Superior temporal gyrus (tissue), 1 donor: ENCODE results near the gene FARS2.

Experiments used
- DNase-seq: peaks from one replicate; pipeline ENCODE4 v3.0.0-alpha.2; 2016; ENCODE audit errors: extremely low spot score

FARS2 gene

DNA sequence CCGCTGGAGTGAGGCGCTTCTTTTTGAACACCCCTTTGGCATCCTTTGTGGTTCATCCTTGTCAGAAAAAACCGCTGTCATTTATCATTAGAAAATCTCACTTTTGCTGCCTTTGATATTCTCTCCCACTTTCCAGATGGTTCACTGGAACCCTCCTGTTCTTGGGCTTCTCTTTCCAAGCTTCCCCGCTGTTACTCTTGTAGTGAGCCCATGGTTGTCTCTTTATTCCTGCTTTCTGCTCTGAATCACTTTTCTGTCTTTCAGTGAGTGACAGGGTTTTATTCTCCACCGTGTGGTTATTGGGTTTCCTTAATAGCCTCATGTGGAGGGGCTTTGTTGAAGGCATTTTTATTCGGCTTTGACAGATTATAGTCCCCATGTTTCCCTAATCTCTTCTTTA lies 117.0 kb downstream of the FARS2 start:
- DNase-seq, result no peak

DNA sequence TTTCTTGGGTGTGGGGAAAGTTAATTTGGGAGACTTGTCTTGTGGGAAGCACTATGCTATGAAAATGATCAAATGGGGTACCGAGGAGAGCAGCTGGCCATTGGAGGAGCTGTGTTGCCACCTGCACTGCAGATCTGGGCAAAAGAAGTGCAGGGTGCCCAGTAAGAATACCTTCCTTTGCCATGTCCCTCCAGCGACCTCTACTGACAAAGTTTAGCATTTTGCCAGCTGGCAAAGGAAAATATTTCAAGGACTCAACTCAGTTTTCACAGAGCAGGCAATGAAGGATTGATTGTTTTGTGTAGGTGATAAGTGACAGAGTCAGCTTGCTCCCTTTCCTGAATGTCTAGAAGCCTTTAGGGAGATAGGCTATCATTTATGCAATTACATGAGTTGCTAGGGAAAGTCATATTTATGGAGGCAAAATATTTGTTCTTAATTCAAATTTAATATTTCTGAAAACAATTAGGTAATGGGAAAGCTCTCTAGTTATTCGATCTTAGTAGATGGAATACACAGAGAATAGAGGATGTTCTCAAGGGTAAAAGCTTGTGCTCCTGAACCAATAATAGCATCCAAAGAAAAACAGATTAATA lies 118.4 kb downstream of the FARS2 start:
- no peak for DNase-seq

DNA sequence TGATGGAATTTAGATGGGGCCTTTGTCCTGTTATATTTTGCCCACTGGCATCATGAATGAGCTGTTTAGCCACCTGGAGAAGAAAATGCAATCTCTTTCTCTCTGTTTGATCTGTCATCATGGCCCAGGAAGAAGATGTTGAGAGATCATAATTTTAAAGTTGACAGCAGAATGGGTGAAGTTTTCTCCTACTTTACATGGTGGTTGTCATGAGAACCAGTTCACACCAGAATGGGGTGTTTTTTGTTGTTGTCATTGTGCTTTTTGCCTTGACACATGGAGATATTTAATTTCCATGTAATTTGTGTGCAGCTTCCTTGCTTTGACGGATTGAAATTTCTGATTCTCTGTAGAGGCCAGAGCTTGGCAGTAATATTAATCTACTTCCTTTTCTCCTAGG lies 122.5 kb downstream of the FARS2 start:
- DNase-seq, result no peak

DNA sequence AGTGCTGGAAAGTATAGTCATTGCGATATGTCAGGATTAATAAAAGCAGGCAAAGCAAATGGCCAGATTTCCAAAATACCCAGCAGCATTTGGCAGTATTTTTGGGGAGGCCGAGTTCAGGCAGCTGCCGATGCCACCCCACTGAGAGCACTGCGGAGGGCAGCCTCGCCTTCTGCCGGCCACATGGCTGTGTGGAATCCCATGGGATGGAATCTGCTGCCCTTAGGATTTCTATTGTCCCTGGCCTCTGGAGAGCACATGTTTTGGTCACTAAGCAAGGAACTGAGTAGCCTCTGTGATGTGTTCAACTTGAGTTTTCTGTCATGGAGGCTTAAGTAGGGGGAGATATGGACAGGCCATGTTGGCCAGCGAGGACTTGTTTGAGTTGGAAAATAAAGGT lies 123.0 kb downstream of the FARS2 start:
- DNase-seq, result no peak

DNA sequence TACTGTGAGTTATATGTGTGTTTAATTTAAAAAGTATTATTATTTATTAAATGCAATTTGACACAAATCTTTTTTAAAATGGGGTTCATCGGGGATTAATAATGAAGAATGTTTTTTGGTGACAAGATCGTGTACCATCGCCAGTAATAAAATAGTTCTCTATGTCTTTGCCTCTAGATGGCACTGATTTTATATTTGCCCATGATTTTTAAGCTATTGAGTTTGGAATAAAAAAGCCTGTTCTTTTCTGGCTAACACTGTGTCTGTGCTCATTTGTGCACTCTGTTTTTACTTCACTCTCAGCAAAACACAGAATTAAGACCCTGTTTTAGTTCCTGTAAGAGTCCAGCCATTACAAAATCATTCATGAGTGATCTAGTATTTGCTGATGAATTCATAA lies 127.0 kb downstream of the FARS2 start:
- peak; percentile 41 for DNase-seq

DNA sequence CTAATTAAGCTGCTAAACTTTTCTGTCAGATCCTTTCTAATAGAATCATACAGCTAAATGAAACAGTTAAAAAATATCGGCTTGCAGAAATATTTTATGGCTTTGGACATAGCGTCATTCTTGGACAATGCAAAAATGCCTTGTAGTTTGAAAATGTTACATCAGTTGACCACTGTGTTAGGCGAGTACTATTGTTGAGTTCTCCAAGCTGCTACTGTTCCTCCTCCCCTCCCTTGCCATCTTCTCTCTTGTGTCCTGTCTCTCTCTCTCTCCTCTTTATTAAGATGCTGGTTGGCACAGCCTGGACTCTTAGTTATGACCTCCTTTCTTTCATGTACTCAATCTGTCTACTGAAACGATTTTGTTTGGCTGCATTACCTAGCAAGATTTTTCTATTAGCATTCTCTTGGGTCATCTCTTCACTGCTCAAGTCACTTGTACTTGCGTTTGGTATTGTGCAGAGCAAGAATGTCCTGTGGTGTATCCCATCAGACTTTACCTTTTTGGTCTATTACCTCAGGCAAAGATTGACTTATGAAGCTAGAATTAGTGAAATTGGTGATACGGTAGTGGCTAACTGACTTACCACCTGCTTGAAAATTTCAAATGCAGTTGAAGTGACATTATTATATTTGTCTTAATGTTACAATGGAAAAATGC lies 127.9 kb downstream of the FARS2 start:
- DNase-seq, result no peak

DNA sequence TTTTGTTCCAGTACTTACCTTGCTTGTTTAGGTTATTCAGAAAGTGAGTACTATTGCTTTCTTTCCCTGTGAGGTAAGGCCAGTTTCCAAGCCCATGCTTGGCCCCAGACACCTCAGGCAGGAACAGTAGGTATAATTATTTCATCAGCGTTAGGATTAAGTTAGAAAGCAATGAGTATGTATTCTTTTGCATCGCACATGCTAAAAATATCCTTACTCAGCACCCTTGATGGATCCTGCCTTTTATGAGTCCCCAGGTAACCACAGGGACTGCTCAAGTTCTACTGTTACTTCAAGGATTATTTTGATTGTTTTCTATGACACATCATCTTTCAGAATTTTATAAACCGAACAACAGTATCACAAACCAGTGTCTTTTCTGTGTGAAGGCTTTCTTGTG lies 128.9 kb downstream of the FARS2 start:
- no peak for DNase-seq

DNA sequence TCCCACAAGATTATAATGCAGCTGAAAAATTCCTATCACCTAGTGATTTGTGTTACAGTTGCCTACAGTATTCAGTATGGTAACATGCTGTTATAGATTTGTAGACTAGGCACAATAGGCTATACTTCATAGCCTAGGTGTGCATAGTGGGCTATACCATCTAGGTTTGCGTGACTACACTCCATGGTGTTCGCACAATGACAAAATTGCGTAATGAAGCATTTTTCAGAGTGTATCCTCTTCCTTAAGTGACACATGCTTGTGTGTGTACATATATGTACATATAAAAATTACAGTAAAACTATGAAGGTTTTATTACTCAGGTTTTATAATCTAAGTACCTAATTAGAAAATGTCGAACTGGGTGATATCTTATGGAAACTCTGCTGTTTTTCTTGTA lies 133.0 kb downstream of the FARS2 start:
- no peak for DNase-seq

DNA sequence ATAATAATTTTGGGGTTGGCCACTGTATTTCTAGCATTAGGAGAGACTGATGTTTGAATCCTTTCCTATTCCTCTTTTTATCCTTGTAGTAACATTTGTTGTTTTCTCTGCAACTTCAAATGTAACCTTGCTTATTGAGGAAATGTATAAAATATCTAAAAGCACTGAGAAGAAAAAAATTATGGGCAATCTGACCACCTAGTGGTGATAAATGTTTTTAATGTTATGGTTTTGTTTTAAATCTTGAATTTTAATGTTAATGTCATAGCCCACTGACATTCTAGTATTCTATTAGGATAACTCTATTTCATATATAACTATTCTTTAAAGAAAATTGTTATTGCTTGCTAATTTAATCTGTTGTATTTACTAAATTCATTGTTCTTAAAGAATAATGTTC lies 134.4 kb downstream of the FARS2 start:
- no peak for DNase-seq

DNA sequence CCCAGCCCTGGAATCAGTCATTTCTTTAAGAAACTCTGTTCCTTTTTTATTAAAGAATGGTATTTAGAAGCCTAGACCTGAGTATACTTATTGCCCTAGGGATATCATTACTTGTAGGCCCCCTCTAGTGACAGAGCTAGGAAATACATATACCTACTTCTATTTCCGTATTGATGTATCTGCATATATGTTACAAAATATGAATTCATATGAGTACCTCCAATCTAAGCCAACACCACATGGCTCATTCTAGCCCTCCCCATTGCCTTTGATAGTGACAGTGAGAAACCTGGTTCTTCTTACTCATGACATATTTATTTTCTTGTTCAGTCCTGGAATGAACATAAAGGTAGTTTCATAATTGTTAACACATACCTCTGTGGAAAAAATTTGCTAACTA lies 137.2 kb downstream of the FARS2 start:
- peak; percentile 47 for DNase-seq

DNA sequence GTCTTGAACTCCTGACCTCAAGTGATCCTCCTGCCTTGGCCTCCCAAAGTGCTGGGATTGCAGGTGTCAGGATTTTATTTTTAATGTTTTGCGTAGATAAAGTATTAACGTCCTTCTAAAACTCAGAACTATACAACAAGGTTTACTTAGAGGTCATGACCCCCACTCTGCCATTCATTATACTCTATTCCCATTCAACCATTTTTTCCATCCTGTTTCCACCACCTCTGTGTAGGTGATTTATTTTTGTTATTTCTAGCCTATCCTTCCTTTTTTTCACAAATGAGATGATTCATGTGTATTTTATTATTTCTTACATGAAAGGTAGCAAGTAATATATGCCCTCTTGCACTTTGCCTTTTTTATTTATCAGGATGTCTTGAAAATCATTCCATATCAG lies 138.1 kb downstream of the FARS2 start:
- DNase-seq, result no peak

DNA sequence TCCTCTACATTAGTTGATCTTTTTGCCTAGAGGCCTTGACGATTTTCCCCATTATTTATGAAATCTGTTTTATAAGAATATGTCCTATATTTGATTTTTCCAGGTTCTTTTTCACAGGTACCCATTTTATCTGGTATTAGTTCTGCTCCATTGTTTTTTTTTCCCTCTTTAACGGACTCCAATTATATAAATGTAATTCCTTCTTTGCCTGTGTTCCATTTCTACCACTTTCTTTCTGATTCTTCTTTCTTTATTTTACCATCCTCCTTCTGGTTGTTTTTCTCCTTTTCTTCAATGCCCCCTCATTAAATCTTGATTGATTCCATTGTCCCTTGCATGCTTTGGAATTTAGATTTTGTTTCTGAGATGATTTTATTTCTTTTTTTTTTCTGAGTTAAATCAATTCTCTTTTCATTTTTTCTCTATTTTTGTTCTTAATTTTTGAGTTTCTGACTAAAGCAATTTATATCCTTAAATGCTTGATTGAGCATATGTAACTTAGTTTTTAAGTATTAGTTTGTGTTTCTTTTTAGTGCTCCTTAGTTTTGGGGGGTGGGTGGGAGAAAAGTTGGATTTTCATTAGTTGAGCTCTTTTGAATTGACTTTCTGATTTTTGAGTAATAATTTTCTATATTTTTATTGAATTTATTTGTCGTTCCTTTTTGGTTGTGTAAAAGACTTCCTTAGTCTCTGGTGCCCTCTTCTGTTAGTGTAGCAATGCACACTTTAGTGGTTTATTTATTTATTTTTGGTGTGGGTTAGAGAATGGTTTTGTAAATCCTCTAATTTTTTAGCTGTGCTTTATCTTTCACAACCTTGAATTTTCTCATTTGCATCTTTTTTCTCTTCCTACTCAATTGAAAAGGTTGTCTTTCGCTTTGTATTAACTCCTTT lies 140.8 kb downstream of the FARS2 start:
- DNase-seq, result peak; percentile 35

DNA sequence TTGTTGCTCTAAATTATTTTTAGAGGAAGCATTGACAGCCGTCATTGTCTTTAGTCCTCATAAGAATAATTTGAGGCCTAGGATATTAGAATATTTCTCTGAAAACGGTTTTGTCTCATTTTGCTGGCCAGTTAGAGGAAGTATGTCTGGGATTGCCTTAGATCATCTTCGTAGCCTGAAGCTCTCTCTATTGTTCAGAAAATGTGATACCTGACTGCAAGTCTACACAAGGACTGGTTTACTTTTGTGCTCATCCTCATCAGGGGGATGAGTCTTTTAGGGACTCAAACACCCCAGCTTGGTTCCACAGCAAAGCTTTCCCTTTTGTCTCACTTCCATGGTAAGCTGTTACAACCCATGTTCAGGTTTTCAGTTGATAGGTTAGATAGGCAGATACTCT lies 141.8 kb downstream of the FARS2 start:
- DNase-seq, result no peak

DNA sequence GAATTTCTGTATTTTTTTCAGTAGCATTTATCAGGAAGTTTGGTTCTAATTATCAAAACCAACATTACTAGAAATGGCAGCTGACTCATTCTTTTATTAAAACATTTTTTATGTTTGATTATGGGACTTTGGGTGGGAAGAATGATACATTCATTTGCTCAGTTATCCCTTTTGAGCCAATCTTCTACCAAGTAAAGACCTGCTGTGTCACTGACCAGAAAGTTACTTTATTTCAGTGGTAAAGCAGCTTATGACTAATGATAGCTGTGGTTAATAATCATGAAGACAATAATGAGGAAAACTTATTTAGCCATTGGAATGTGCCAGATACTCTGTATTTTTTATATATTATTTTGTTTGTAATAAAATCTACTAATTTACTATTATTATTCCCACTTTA lies 142.3 kb downstream of the FARS2 start:
- DNase-seq, result no peak

DNA sequence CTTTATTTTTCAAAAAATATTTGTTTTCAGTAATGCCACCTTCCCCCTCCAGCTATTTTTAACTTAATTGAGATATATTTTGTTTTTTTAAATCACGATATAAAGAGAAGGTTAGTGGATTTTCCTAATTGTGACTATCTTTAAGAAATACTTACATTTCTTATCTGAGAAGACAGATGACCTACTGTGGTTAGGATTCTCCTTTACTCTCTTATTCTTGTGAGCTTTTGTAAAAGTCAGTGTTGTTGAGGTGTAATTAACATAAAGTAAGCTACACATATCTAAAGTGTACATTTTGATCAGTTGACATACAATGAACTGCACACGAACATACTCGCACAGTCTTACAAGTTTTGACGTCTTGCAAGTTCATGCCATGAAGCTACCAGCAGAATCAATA lies 144.7 kb downstream of the FARS2 start:
- no peak for DNase-seq

DNA sequence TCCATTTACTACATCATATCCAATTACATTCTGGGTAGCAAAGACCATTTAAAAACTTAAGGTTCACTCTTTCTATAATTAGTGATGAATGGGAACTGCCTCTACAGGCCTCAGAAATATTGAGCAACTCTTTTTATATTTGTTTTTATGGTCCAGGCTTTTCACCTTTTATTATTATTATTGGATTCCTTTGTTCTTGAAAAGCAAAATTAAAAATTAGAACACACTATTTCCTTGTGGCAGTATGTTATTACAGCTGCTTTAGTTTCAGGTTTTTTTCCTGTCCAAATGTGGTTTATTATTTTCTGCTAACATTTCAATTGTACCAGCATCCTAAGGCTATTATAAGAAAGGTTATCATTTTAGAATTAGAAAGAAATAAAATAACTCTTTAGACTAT lies 150.1 kb downstream of the FARS2 start:
- DNase-seq, result no peak

DNA sequence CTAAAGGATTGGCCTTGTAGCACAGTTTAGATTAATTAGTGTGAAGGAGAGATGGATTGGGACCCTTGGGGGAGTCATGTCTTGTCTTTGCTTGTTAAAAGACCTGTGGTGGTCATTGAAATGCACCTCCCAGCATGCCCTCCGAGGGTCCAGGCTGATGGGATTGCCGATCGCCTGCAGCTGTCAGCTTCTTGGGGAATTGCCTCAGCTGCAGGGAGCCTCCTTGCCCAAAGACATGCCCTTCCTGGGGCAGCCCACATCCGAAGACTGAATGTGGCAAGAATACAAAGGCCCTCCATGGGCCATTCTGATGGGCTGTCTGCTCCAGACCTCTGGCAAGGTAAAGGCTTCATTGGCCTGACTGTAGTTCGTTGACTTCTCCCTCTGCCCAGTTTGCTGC lies 150.7 kb downstream of the FARS2 start:
- no peak for DNase-seq

DNA sequence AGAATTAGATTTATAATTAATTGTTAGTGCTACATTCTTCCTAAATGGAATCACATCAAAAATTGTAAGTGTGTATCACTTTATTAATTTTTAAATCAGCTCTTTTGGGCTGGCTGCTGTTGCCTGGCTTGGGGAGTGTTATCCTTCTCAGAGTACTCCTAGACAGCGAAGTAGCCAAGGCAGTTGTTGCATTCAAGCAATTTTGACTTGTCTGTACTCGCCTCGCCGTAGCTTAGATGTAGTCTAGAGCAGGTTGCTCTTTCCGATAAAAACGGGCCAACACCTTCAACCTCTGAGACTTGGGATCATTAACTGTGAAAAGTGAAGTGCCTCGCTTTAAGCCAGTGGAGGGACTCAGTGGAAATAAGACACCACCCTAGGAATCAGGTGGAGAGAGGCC lies 151.3 kb downstream of the FARS2 start:
- no peak for DNase-seq

DNA sequence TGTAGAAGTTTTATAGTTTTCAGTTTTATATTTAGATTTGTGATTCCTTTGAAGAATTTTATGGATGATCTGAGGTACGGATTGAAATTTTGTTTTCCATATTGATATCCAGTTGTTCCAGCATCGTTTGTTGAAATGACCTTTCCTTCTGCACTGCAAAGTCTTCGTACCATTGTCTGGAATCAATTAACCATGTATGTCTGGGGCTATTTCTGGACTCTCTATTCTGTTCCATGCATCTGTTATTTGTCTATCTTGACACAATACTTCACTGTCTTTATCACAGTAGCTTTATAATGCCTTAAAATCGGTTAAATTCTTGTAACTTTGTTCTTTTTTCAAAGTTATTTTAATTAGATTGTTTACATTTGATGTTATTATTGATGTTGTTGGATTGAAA lies 154.9 kb downstream of the FARS2 start:
- no peak for DNase-seq

DNA sequence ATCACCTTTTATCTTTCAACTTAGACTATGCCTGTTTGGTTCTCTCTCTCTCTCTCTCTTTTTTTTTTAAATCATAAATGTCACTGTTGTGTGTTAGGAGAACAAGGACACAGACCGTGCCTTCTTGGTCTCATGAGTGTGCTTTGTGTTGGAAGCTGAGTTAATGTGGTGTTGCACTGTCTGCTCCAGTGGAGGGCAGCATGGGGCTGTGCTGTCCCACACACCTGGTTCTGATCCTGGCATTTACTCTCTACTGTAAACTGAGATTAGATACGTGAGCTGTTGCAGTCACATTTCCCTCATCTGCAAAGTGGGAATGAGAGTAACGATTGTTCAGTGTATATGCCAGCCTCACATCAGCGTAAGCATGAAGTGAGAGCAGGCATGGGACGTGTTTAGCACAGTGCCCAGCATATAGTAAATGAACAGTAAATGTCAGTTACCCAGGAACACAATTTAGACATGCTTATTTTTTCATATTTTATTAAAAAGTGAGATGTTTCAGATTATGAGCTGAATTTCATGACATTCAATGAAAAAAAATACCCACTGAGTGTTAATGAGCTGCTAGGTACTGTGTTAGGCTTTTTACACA lies 161.1 kb downstream of the FARS2 start:
- no peak for DNase-seq

DNA sequence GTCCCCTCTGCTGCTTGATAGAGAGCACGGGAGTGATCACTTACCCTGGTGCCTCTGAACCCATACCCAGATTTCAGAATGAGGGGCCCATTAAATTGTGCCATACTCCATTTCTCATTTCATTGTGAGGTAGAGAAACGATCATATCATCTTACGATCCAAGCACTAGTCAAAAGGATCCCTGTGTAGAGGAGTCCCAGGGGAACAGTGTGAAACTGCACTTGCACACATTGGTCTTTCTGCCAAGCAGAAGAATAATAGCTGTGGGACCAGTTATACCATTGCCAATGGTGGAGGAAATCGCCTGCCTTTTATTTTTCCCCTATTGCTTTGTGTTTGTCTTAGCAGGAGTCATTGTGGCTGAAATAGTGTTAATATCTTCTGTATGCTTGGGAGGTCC lies 161.9 kb downstream of the FARS2 start:
- DNase-seq, result no peak

DNA sequence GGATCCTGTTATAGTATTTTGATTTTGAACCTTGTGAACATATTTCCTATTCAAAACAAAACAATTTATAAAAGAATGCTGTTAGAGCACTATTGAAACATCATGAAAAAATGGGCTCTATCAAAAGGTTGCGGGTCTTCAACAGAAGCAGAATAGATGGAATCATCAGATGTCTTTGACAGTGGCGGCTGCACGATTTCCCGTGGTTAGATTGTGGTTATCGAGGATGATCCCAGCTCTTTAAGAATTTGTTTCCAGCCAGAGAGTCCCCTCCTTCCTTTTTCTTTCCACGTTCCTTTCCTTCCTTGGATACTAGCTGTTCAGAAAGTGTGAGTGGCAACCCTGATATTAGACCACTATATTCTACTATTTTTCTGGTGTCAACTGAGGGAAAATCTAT lies 163.4 kb downstream of the FARS2 start:
- no peak for DNase-seq

DNA sequence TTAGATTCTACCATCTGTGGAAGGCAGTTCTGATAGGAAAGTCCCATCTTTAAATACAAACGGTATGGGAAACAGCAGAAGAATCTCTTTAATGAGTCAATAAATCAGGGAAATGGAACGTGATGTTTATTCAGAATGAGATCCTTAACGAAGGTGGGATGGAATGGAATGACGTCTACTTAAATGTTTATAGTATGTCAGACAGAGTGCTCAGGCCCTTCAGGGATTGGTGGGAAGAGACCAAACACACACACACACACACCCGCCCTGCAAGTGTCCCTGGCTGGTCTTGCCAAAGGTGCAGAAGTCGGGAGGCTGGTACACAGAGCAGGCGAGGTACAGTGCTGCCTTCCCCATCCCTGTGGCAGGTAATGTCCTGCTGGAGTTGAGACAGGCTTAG lies 164.0 kb downstream of the FARS2 start:
- no peak for DNase-seq
